Lower leg skin (tissue), 3 donors: ENCODE measurements around the gene CCL24.

Experiments
- CTCF ChIP-seq, 3 donors: fragments of 450-650 bp; IDR thresholded peaks; one replicate each; pipeline ENCODE4 v1.5.1; 2016; ENCODE audit warnings: antibody characterized with exemption in 3 of 3, mild to moderate bottlenecking in 3 of 3, moderate library complexity in 2 of 3
- POLR2A ChIP-seq, 2 donors: fragments of 450-650 bp; IDR thresholded peaks; one replicate each; pipeline ENCODE4 v1.6.1; 2016 to 2017; ENCODE audit warnings: antibody characterized with exemption in 2 of 2, mild to moderate bottlenecking in 1 of 2, moderate library complexity in 1 of 2

GRCh38 chr7:75840029-75840428 is 26.4 kb upstream of the CCL24 start:
- TF ChIP-seq CTCF (IDR thresholded peaks at IDR 0.05) = no peak
- no peak for TF ChIP-seq POLR2A (IDR thresholded peaks at IDR 0.05)
